HAP-1 (cell line): ENCODE measurements around the gene MYRIP.
"Not testable (repeated sequence)": the region's sequence is repeated elsewhere in the genome, so short reads cannot be mapped to it uniquely, and the experiment has no call there.

ENCODE experiments used
- DNase-seq, 2 experiments: peaks; one replicate each; pipeline ENCODE4 v3.0.0-alpha.2; 2016 to 2020; ENCODE audit warnings: low spot score in 2 of 2
- H3K27me3 ChIP-seq: fragments of 250-450 bp; sonication (Bioruptor Pico); 2 replicates; pipeline ENCODE4 v1.5.1; 2020; ENCODE audit warnings: low read depth, mild to moderate bottlenecking, moderate library complexity
- H3K36me3 ChIP-seq: fragments of 250-450 bp; sonication (Bioruptor Pico); replicated peaks from 2 replicates; pipeline ENCODE4 v1.5.1; 2020; ENCODE audit warnings: mild to moderate bottlenecking
- H3K4me1 ChIP-seq: fragments of 250-450 bp; sonication (Bioruptor Pico); 2 replicates; pipeline ENCODE4 v1.5.1; 2020; ENCODE audit warnings: mild to moderate bottlenecking
- H3K4me3 ChIP-seq: fragments of 250-450 bp; sonication (Bioruptor Pico); 2 replicates; pipeline ENCODE4 v1.5.1; 2020; ENCODE audit warnings: mild to moderate bottlenecking, moderate library complexity
- H3K9me3 ChIP-seq: fragments of 250-450 bp; sonication (Bioruptor Pico); 2 replicates; pipeline ENCODE4 v1.5.1; 2020; ENCODE audit warnings: mild to moderate bottlenecking, moderate library complexity
- in situ Hi-C: fragments of 300-500 bp; cut with MboI; formaldehyde crosslinking; loops from 3 replicates; pipeline ENCODE4 v1.14.3; 2020; ENCODE audit warnings: low sequenced_read_pairs, inconsistent platforms, mixed read lengths

Gene MYRIP

GRCh38 chr3:40265181-40265580 is 455.8 kb downstream of the MYRIP start:
- no peaks in the 10 kb centered on the region for H3K27me3 ChIP-seq
- H3K9me3 ChIP-seq = no peaks in the 10 kb centered on the region
- H3K36me3 ChIP-seq = no peaks in the 10 kb centered on the region
- no peaks in the 10 kb centered on the region for H3K4me1 ChIP-seq
- no peak overlapping the region for H3K4me3 ChIP-seq
- in situ Hi-C loops = no loop called here
- no peak for DNase-seq

GRCh38 chr3:40267937-40268724 is 458.7 kb downstream of the MYRIP start:
- no peaks in the 10 kb centered on the region for H3K9me3 ChIP-seq
- H3K27me3 ChIP-seq = no peaks in the 10 kb centered on the region
- no peak overlapping the region for H3K4me3 ChIP-seq
- H3K4me1 ChIP-seq = no peaks in the 10 kb centered on the region
- DNase-seq = no peak
- in situ Hi-C loops = no loop called here
- H3K36me3 ChIP-seq = no peaks in the 10 kb centered on the region

GRCh38 chr3:40268802-40269524 is 459.6 kb downstream of the MYRIP start:
- no peak for DNase-seq
- Histone ChIP-seq H3K36me3 (no peaks in the 10 kb centered on the region), H3K9me3 (no peaks in the 10 kb centered on the region), H3K4me3 (no peak overlapping the region), H3K4me1 (no peaks in the 10 kb centered on the region), H3K27me3 (peaks cover under 1% of the 10 kb centered on the region)
- in situ Hi-C loops = no loop called here

GRCh38 chr3:40278791-40279190 is 469.4 kb downstream of the MYRIP start:
- peaks cover 6% of the 10 kb centered on the region for H3K27me3 ChIP-seq
- no peak for DNase-seq
- no peaks in the 10 kb centered on the region for H3K9me3 ChIP-seq
- in situ Hi-C loops = no loop called here
- H3K36me3 ChIP-seq = no peaks in the 10 kb centered on the region
- H3K4me3 ChIP-seq = no peak overlapping the region
- no peaks in the 10 kb centered on the region for H3K4me1 ChIP-seq

GRCh38 chr3:40281995-40282394 is 472.6 kb downstream of the MYRIP start:
- DNase-seq = no peak
- Histone ChIP-seq H3K4me1 (no peaks in the 10 kb centered on the region), H3K36me3 (no peaks in the 10 kb centered on the region), H3K9me3 (no peaks in the 10 kb centered on the region), H3K27me3 (0 out of 2 replicates have a peak, but pooled peaks cover 4% of the 10 kb centered on the region), H3K4me3 (no peak overlapping the region)
- in situ Hi-C loops = no loop called here

GRCh38 chr3:40283057-40283456 is 473.6 kb downstream of the MYRIP start:
- in situ Hi-C loops, H3K9me3 ChIP-seq: not testable (repeated sequence)

GRCh38 chr3:40287248-40287647 is 477.8 kb downstream of the MYRIP start:
- in situ Hi-C loops = no loop called here
- no peaks in the 10 kb centered on the region for H3K9me3 ChIP-seq
- no peaks in the 10 kb centered on the region; the same call in 1 of the 2 replicates for H3K4me1 ChIP-seq
- H3K36me3 ChIP-seq = no peaks in the 10 kb centered on the region
- H3K27me3 ChIP-seq = 0 out of 2 replicates have a peak, but pooled peaks cover 4% of the 10 kb centered on the region
- no peak for DNase-seq
- no peak overlapping the region for H3K4me3 ChIP-seq

More at GRCh38 chr3:40283057-40283456, 473.6 kb downstream of the MYRIP start:
- not testable (repeated sequence) for H3K4me3 ChIP-seq, DNase-seq, H3K27me3 ChIP-seq, H3K36me3 ChIP-seq, H3K4me1 ChIP-seq

GRCh38 chr3:40290396-40290795 is 481.0 kb downstream of the MYRIP start:
- no peaks in the 10 kb centered on the region for H3K36me3 ChIP-seq
- no peaks in the 10 kb centered on the region for H3K9me3 ChIP-seq
- H3K27me3 ChIP-seq = 0 out of 2 replicates have a peak, but pooled peaks cover 4% of the 10 kb centered on the region
- in situ Hi-C loops = no loop called here
- peaks cover 9% of the 10 kb centered on the region for H3K4me1 ChIP-seq
- no peak for DNase-seq
- H3K4me3 ChIP-seq = no peak overlapping the region

- in situ Hi-C loops = no loop called here
- no peak for DNase-seq
- no peaks in the 10 kb centered on the region for H3K9me3 ChIP-seq
Measured at GRCh38 chr3:40291471-40291870, 482.1 kb downstream of the MYRIP start.

GRCh38 chr3:40292637-40293349 is 483.4 kb downstream of the MYRIP start:
- no peak overlapping the region for H3K4me3 ChIP-seq
- peaks cover 9% of the 10 kb centered on the region for H3K4me1 ChIP-seq
- H3K9me3 ChIP-seq = no peaks in the 10 kb centered on the region
- DNase-seq = peak; percentile 61 to 68
- H3K27me3 ChIP-seq = no peaks in the 10 kb centered on the region
- H3K36me3 ChIP-seq = no peaks in the 10 kb centered on the region
- in situ Hi-C loops = no loop called here

More at GRCh38 chr3:40291471-40291870, 482.1 kb downstream of the MYRIP start:
- Histone ChIP-seq H3K4me1 (peaks cover 9% of the 10 kb centered on the region), H3K36me3 (no peaks in the 10 kb centered on the region), H3K27me3 (no peaks in the 10 kb centered on the region), H3K4me3 (no peak overlapping the region)

GRCh38 chr3:40294434-40294833 is 485.0 kb downstream of the MYRIP start:
- DNase-seq = no peak
- no peaks in the 10 kb centered on the region for H3K27me3 ChIP-seq
- H3K4me1 ChIP-seq = peaks cover 9% of the 10 kb centered on the region
- H3K4me3 ChIP-seq = no peak overlapping the region
- no peaks in the 10 kb centered on the region for H3K9me3 ChIP-seq
- H3K36me3 ChIP-seq = no peaks in the 10 kb centered on the region
- in situ Hi-C loops = no loop called here

GRCh38 chr3:40298075-40298474 is 488.7 kb downstream of the MYRIP start:
- H3K9me3 ChIP-seq = no peaks in the 10 kb centered on the region
- no peaks in the 10 kb centered on the region for H3K36me3 ChIP-seq
- H3K4me3 ChIP-seq = no peak overlapping the region
- in situ Hi-C loops = no loop called here
- H3K4me1 ChIP-seq = peaks cover 2% of the 10 kb centered on the region
- DNase-seq = no peak
- H3K27me3 ChIP-seq = no peaks in the 10 kb centered on the region

- H3K27me3 ChIP-seq = no peaks in the 10 kb centered on the region
- H3K9me3 ChIP-seq = no peaks in the 10 kb centered on the region
- H3K36me3 ChIP-seq = no peaks in the 10 kb centered on the region
- DNase-seq = no peak
- in situ Hi-C loops = no loop called here
- no peaks in the 10 kb centered on the region for H3K4me1 ChIP-seq
- H3K4me3 ChIP-seq = no peak overlapping the region
Measured at GRCh38 chr3:40299130-40299720, 489.8 kb downstream of the MYRIP start.
